Chondrocyte (in vitro differentiated cells): Measurements from ENCODE around the gene WNK2. TPM values are rescaled to one million over a fixed set of nuclear protein-coding genes. Genes with fewer than 3 reads are reported as not detected.

ENCODE experiments used
- DNase-seq: peaks from one replicate; pipeline ENCODE4 v3.0.0; 2021; ENCODE audit warnings: mixed read lengths, low spot score
- H3K27ac Mint-ChIP-seq: one replicate; pipeline ENCODE4 v1.8.0; 2021; ENCODE audit warnings: mild to moderate bottlenecking, moderate library complexity, mixed read lengths; ENCODE audit not compliant: unreplicated experiment
- H3K27me3 Mint-ChIP-seq: 2 replicates; pipeline ENCODE4 v1.8.0; 2021; ENCODE audit warnings: low read depth, mixed read lengths
- H3K36me3 Mint-ChIP-seq: 2 replicates; pipeline ENCODE4 v1.8.0; 2021; ENCODE audit warnings: low read depth, mixed read lengths
- H3K4me1 Mint-ChIP-seq: 2 replicates; pipeline ENCODE4 v1.8.0; 2021; ENCODE audit warnings: low read depth, mild to moderate bottlenecking, mixed read lengths
- H3K4me3 Mint-ChIP-seq: one replicate; pipeline ENCODE4 v1.8.0; 2021; ENCODE audit warnings: mild to moderate bottlenecking, moderate library complexity, mixed read lengths; ENCODE audit not compliant: unreplicated experiment
- H3K9me3 Mint-ChIP-seq: 2 replicates; pipeline ENCODE4 v1.8.0; 2021; ENCODE audit warnings: low read depth, mixed read lengths
- CTCF ChIP-seq: fragments of 200-600 bp; sonication (generic); IDR thresholded peaks from 2 replicates; pipeline ENCODE4 v1.5.0; 2021; ENCODE audit warnings: antibody characterized with exemption, mild to moderate bottlenecking, moderate library complexity
- total RNA-seq: library from RNA; stranded (reverse); gene quantifications from 3 replicates; pipeline ENCODE4 v1.2.1, GENCODE V29; 2021

Gene WNK2
- total RNA-seq, 1 donor from 2014 or later = 2.3 TPM

- Mint-ChIP-seq H3K27me3 (peaks cover 9% of the 10 kb centered on the region), H3K4me3 (no peak overlapping the region), H3K9me3 (no peaks in the 10 kb centered on the region), H3K4me1 (no peaks in the 10 kb centered on the region), H3K36me3 (no peaks in the 10 kb centered on the region), H3K27ac (no peak overlapping the region)
- DNase-seq = peak; percentile 86
- TF ChIP-seq CTCF = peak; percentile 88
Observed at GRCh38 chr9:93304574-93305496, 120.9 kb downstream of the WNK2 start.

- no peaks in the 10 kb centered on the region for H3K4me1 Mint-ChIP-seq
- no peaks in the 10 kb centered on the region for H3K9me3 Mint-ChIP-seq
- no peaks in the 10 kb centered on the region for H3K36me3 Mint-ChIP-seq
- no peak overlapping the region for H3K27ac Mint-ChIP-seq
- H3K4me3 Mint-ChIP-seq = no peak overlapping the region
- peak; percentile 72 for DNase-seq
- peaks cover 10% of the 10 kb centered on the region for H3K27me3 Mint-ChIP-seq
- no peak for TF ChIP-seq CTCF
Observed at GRCh38 chr9:93305497-93306020, 121.6 kb downstream of the WNK2 start.

- H3K27me3 Mint-ChIP-seq = peaks cover 12% of the 10 kb centered on the region
- no peak overlapping the region for H3K4me3 Mint-ChIP-seq
- H3K9me3 Mint-ChIP-seq = no peaks in the 10 kb centered on the region
- H3K36me3 Mint-ChIP-seq = peaks cover 2% of the 10 kb centered on the region
- H3K4me1 Mint-ChIP-seq = no peaks in the 10 kb centered on the region
- no peak overlapping the region for H3K27ac Mint-ChIP-seq
- peak; percentile 47 for DNase-seq
- no peak for TF ChIP-seq CTCF
Observed at GRCh38 chr9:93306081-93306480, 122.1 kb downstream of the WNK2 start.

GRCh38 chr9:93306579-93307091 lies 122.7 kb downstream of the WNK2 start:
- no peak overlapping the region for H3K27ac Mint-ChIP-seq
- peaks cover 13% of the 10 kb centered on the region for H3K27me3 Mint-ChIP-seq
- H3K4me1 Mint-ChIP-seq = no peaks in the 10 kb centered on the region
- no peaks in the 10 kb centered on the region for H3K9me3 Mint-ChIP-seq
- H3K4me3 Mint-ChIP-seq = no peak overlapping the region
- peaks cover 2% of the 10 kb centered on the region for H3K36me3 Mint-ChIP-seq
- DNase-seq = peak; percentile 69
- no peak for TF ChIP-seq CTCF

- Mint-ChIP-seq H3K4me3 (no peak overlapping the region), H3K27me3 (peaks cover 14% of the 10 kb centered on the region), H3K27ac (no peak overlapping the region), H3K4me1 (peaks cover 1% of the 10 kb centered on the region), H3K36me3 (peaks cover 2% of the 10 kb centered on the region), H3K9me3 (no peaks in the 10 kb centered on the region)
- no peak for TF ChIP-seq CTCF
- no peak for DNase-seq
Observed at GRCh38 chr9:93307468-93308157, 123.7 kb downstream of the WNK2 start.
